ENCODE data around the gene AFM. TPM values are rescaled to one million over a fixed set of nuclear protein-coding genes. Genes with fewer than 3 reads are reported as not detected.
"Not testable (repeated sequence)": the region's sequence is repeated elsewhere in the genome, so short reads cannot be mapped to it uniquely, and the experiment has no call there.

Gene AFM
- total RNA-seq, 2 experiments from 2014 or later = not detected

- no peak overlapping the region for H3K4me3 Mint-ChIP-seq
- H3K27ac Mint-ChIP-seq = no peak overlapping the region
- DNase-seq = no peak
- no peaks in the 10 kb centered on the region for H3K36me3 Mint-ChIP-seq (ENCODE audit: low read depth)
- CTCF ChIA-PET = no interaction called here
- POLR2A ChIA-PET = no interaction called here
- H3K9me3 Mint-ChIP-seq = no peaks in the 10 kb centered on the region
- H3K4me1 Mint-ChIP-seq = peaks cover 2% of the 10 kb centered on the region
- peaks cover 3% of the 10 kb centered on the region for H3K27me3 Mint-ChIP-seq
Measured at GRCh38 chr4:73541251-73541650, 59.7 kb downstream of the AFM start.

- ChIA-PET CTCF (no interaction called here), POLR2A (no interaction called here)
- H3K36me3 Mint-ChIP-seq (ENCODE audit: low read depth) = no peaks in the 10 kb centered on the region
- no peak overlapping the region for H3K4me3 Mint-ChIP-seq
- H3K9me3 Mint-ChIP-seq = no peaks in the 10 kb centered on the region
- H3K27ac Mint-ChIP-seq = no peak overlapping the region
- no peak for DNase-seq
- no peaks in the 10 kb centered on the region for H3K4me1 Mint-ChIP-seq
- no peaks in the 10 kb centered on the region for H3K27me3 Mint-ChIP-seq
Measured at GRCh38 chr4:73544620-73545019, 63.1 kb downstream of the AFM start.

- H3K4me1 Mint-ChIP-seq; H3K36me3 Mint-ChIP-seq (ENCODE audit: low read depth); H3K27ac Mint-ChIP-seq; CTCF ChIA-PET; H3K9me3 Mint-ChIP-seq; H3K27me3 Mint-ChIP-seq; DNase-seq; H3K4me3 Mint-ChIP-seq; POLR2A ChIA-PET: not testable (repeated sequence)
Measured at GRCh38 chr4:73550865-73551264, 69.3 kb downstream of the AFM start.

Other genes starting within 250 kb of the AFM start
- 10 to 100 TPM; 45.8 to 46.6 TPM for gene ANKRD17, start 222.9 kb upstream of the AFM start, total RNA-seq
- gene ALB, start 77.5 kb upstream of the AFM start, total RNA-seq = not detected
- gene AFP, start 45.5 kb upstream of the AFM start, total RNA-seq = not detected
- under 1 TPM in 1 of 2 experiments, not detected in 1; 0.05 TPM for gene RASSF6, start 138.7 kb downstream of the AFM start, total RNA-seq

Measured in activated CD4-positive, alpha-beta memory T cell treated with anti-CD3 and anti-CD28 coated beads, Interleukin-2, amount 10 ng/mL, durations not matched to agents 7 days and 5 days (primary cell).